Stimulated activated CD4-positive, alpha-beta T cell treated with anti-CD3 and anti-CD28 coated beads, Interleukin-15, amount 100 ng/mL, for 48 hours (primary cell): ENCODE results near the gene MACROH2A2.

Experiments used
- DNase-seq, 2 donors: peaks; one replicate each; pipeline ENCODE4 v3.0.0-alpha.2; 2020; ENCODE audit warnings: low read depth in 2 of 2

The MACROH2A2 gene

GRCh38 chr10:70130878-70131559, 78.4 kb downstream of the MACROH2A2 start:
- DNase-seq, result no peak

- DNase-seq, result no peak
These were observed 78.9 kb downstream of the MACROH2A2 start for GRCh38 chr10:70131560-70131937.

- DNase-seq, result peak in 1 of 2 donors; percentile 19
These were observed 79.7 kb downstream of the MACROH2A2 start, which contains the start of gene AIFM2 for GRCh38 chr10:70132098-70133029. AIFM2 (minus strand) TSS chr10:70132825; CDS start chr10:70124084, 8,741 bp downstream.

- DNase-seq, result no peak
These were observed 82.4 kb downstream of the MACROH2A2 start for GRCh38 chr10:70135046-70135445.

- DNase-seq, result no peak
These were observed 83.0 kb downstream of the MACROH2A2 start for GRCh38 chr10:70135684-70136083.

- no peak for DNase-seq
These were observed 84.5 kb downstream of the MACROH2A2 start for GRCh38 chr10:70137135-70137534.

- no peak for DNase-seq
These were observed 85.6 kb downstream of the MACROH2A2 start for GRCh38 chr10:70137927-70138883.

GRCh38 chr10:70139151-70139996, 86.7 kb downstream of the MACROH2A2 start:
- no peak for DNase-seq

GRCh38 chr10:70139997-70140250, 87.3 kb downstream of the MACROH2A2 start:
- no peak for DNase-seq

- DNase-seq, result no peak
These were observed 87.7 kb downstream of the MACROH2A2 start for GRCh38 chr10:70140297-70140696.

- no peak for DNase-seq
These were observed 89.9 kb downstream of the MACROH2A2 start for GRCh38 chr10:70142555-70142954.

GRCh38 chr10:70144372-70145110, 91.9 kb downstream of the MACROH2A2 start:
- DNase-seq, result no peak

- DNase-seq, result no peak
These were observed 92.6 kb downstream of the MACROH2A2 start for GRCh38 chr10:70145166-70145665.

- DNase-seq, result peak; percentile 53 to 58
These were observed 93.2 kb downstream of the MACROH2A2 start for GRCh38 chr10:70145666-70146488.

GRCh38 chr10:70146489-70147258, 94.0 kb downstream of the MACROH2A2 start, which contains the start of gene TYSND1:
TYSND1 (minus strand) TSS chr10:70146700; CDS start chr10:70146586, 114 bp downstream.
- peak; percentile 91 to 93 for DNase-seq

- DNase-seq, result no peak
These were observed 94.6 kb downstream of the MACROH2A2 start for GRCh38 chr10:70147259-70147625.

GRCh38 chr10:70148516-70148915, 95.9 kb downstream of the MACROH2A2 start:
- no peak for DNase-seq

GRCh38 chr10:70155255-70155838, 102.7 kb downstream of the MACROH2A2 start:
- no peak for DNase-seq
